HepG2 (cell line): ENCODE measurements around the gene PLSCR4. TPM values are rescaled to one million over a fixed set of nuclear protein-coding genes. Genes with fewer than 3 reads are reported as not detected.

Source experiments
- ARID4A ChIP-seq: sonication (generic); formaldehyde crosslinking; IDR thresholded peaks from 2 replicates; pipeline ENCODE4 v1.5.0; 2020; ENCODE audit warnings: mild to moderate bottlenecking, missing genetic modification reagents, borderline replicate concordance
- GFI1 ChIP-seq: sonication (generic); formaldehyde crosslinking; IDR thresholded peaks from 2 replicates; pipeline ENCODE4 v1.5.0; 2020; ENCODE audit warnings: missing genetic modification reagents, mild to moderate bottlenecking, borderline replicate concordance
- HOXA9 ChIP-seq: sonication (generic); formaldehyde crosslinking; IDR thresholded peaks from 2 replicates; pipeline ENCODE4 v1.8.1; 2022; ENCODE audit warnings: missing genetic modification reagents, mild to moderate bottlenecking, moderate library complexity, borderline replicate concordance
- KDM2A ChIP-seq: sonication (generic); formaldehyde crosslinking; IDR thresholded peaks from 2 replicates; pipeline ENCODE4 v1.4.0; 2020; ENCODE audit warnings: low read depth, missing genetic modification reagents, borderline replicate concordance
- SKIL ChIP-seq: sonication (generic); formaldehyde crosslinking; IDR thresholded peaks from 2 replicates; pipeline ENCODE4 v1.8.0; 2022; ENCODE audit warnings: missing genetic modification reagents, mild to moderate bottlenecking, moderate library complexity, borderline replicate concordance
- ZNF772 ChIP-seq: sonication (generic); formaldehyde crosslinking; IDR thresholded peaks from 2 replicates; pipeline ENCODE4 v1.5.0; 2020; ENCODE audit warnings: mild to moderate bottlenecking, missing genetic modification reagents
- polyA plus RNA-seq, 8 experiments: library from polyadenylated mRNA; depleted of rRNA in 3 of 8; stranded (reverse) in 7 of 8; unstranded in 1 of 8; fragments of >200 nt; fragmentation: Illumina TruSeq in 4 of 8; extraction: Trizol in 4 of 8; gene quantifications; 2 replicates each; pipeline versions ENCODE4 v1.2.1 to v1.2.3, GENCODE V29; 2011 to 2016; ENCODE audit warnings: low read depth in 4 of 8, missing spikeins in 1 of 8, mixed read lengths in 1 of 8; ENCODE audit not compliant: insufficient read depth in 1 of 8
- total RNA-seq, 5 experiments: library from RNA; depleted of rRNA; stranded (reverse); fragments of >200 nt; fragmentation: Illumina TruSeq; extraction: Trizol; gene quantifications; 2 replicates each; pipeline ENCODE4 v1.2.3, GENCODE V29; 2016; ENCODE audit warnings: low read depth in 1 of 5
- TF ChIP-seq, protein P1 (sequence below): sonication (generic); formaldehyde crosslinking; IDR thresholded peaks from 2 replicates; pipeline ENCODE4 v1.8.0; 2022; ENCODE audit warnings: mild to moderate bottlenecking, missing genetic modification reagents, borderline replicate concordance
- TF ChIP-seq, protein P2 (sequence below): sonication (generic); formaldehyde crosslinking; IDR thresholded peaks from 2 replicates; pipeline ENCODE4 v1.4.0; 2020; ENCODE audit warnings: missing genetic modification reagents

Gene PLSCR4
- total and polyA plus RNA-seq, 2 of the 13 experiments (the other 11 are each of a cell fraction or from before 2014, with no cell fraction given) = 1.5 to 59.0 TPM

- TF ChIP-seq ARID4A = peak; percentile 33; the same call in 1 of the 2 replicates
- TF ChIP-seq, protein P1, sequence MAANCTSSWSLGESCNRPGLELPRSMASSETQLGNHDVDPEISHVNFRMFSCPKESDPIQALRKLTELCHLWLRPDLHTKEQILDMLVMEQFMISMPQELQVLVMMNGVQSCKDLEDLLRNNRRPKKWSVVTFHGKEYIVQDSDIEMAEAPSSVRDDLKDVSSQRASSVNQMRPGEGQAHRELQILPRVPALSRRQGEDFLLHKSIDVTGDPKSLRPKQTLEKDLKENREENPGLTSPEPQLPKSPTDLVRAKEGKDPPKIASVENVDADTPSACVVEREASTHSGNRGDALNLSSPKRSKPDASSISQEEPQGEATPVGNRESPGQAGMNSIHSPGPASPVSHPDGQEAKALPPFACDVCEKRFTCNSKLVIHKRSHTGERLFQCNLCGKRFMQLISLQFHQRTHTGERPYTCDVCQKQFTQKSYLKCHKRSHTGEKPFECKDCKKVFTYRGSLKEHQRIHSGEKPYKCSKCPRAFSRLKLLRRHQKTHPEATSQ (CRISPR knock-in tag) = no peak
- no peak for TF ChIP-seq SKIL
- TF ChIP-seq HOXA9 (CRISPR knock-in tag) = no peak
- no peak for TF ChIP-seq GFI1 (CRISPR knock-in tag)
- TF ChIP-seq, protein P2, sequence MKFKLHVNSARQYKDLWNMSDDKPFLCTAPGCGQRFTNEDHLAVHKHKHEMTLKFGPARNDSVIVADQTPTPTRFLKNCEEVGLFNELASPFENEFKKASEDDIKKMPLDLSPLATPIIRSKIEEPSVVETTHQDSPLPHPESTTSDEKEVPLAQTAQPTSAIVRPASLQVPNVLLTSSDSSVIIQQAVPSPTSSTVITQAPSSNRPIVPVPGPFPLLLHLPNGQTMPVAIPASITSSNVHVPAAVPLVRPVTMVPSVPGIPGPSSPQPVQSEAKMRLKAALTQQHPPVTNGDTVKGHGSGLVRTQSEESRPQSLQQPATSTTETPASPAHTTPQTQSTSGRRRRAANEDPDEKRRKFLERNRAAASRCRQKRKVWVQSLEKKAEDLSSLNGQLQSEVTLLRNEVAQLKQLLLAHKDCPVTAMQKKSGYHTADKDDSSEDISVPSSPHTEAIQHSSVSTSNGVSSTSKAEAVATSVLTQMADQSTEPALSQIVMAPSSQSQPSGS = no peak
- TF ChIP-seq ZNF772 (CRISPR knock-in tag) = no peak
- TF ChIP-seq KDM2A (CRISPR knock-in tag) = peak; percentile 21; the same call in 1 of the 2 replicates
These were observed at the start of gene PLSCR4 (continued) for GRCh38 chr3:146250449-146251382.
